Progenitor cell of endocrine pancreas (in vitro differentiated cells): Measurements from ENCODE around the gene SCAMP3. TPM values are rescaled to one million over a fixed set of nuclear protein-coding genes. Genes with fewer than 3 reads are reported as not detected.

Experiments used
- DNase-seq: peaks from one replicate; pipeline ENCODE4 v3.0.0; 2021; ENCODE audit warnings: low spot score; ENCODE audit not compliant: unreplicated experiment
- H3K27ac Mint-ChIP-seq: 2 replicates; pipeline ENCODE4 v1.8.0; 2021; ENCODE audit warnings: mild to moderate bottlenecking, moderate library complexity, mixed read lengths
- H3K27me3 Mint-ChIP-seq: 2 replicates; pipeline ENCODE4 v1.8.0; 2021; ENCODE audit warnings: mixed read lengths
- H3K36me3 Mint-ChIP-seq: 2 replicates; pipeline ENCODE4 v1.8.0; 2022; ENCODE audit warnings: mixed read lengths; ENCODE audit not compliant: insufficient read depth
- H3K4me1 Mint-ChIP-seq: 2 replicates; pipeline ENCODE4 v1.8.0; 2021; ENCODE audit warnings: low read depth, mixed read lengths
- H3K4me3 Mint-ChIP-seq: 2 replicates; pipeline ENCODE4 v1.8.0; 2021; ENCODE audit warnings: low read depth, mild to moderate bottlenecking, moderate library complexity, mixed read lengths
- H3K9me3 Mint-ChIP-seq: 2 replicates; pipeline ENCODE4 v1.8.0; 2021; ENCODE audit warnings: low read depth, mixed read lengths
- total RNA-seq: library from RNA; stranded (reverse); gene quantifications from 2 replicates; pipeline ENCODE4 v1.2.1, GENCODE V29; 2021
- TF ChIP-seq, protein P1 (sequence below): fragments of 200-600 bp; sonication (generic); IDR thresholded peaks from one replicate; pipeline ENCODE4 v1.5.0; 2021; ENCODE audit warnings: antibody characterized with exemption, mild to moderate bottlenecking; ENCODE audit not compliant: unreplicated experiment

SCAMP3 gene
- total RNA-seq, 1 donor from 2014 or later: 53.1 TPM

DNA sequence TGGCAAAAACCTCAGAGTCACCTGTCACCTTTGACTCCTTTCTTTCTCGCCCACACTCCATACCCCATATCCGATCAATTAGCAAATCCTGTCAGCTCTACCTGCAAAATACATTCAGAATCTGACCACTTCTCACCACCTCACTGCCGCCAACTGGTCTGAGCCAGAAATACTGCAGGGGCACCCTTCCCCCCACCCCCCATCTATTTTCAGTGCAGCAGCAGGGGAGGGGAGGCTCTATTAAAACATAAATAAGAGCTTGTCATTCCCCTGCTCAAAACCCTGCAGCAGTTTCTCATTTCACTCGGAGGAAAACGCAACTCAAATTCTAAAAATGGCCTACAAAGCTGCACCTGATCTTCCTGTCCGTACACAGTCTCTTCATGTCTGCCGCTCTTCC is 35.2 kb upstream of the SCAMP3 start:
- TF ChIP-seq, protein P1, sequence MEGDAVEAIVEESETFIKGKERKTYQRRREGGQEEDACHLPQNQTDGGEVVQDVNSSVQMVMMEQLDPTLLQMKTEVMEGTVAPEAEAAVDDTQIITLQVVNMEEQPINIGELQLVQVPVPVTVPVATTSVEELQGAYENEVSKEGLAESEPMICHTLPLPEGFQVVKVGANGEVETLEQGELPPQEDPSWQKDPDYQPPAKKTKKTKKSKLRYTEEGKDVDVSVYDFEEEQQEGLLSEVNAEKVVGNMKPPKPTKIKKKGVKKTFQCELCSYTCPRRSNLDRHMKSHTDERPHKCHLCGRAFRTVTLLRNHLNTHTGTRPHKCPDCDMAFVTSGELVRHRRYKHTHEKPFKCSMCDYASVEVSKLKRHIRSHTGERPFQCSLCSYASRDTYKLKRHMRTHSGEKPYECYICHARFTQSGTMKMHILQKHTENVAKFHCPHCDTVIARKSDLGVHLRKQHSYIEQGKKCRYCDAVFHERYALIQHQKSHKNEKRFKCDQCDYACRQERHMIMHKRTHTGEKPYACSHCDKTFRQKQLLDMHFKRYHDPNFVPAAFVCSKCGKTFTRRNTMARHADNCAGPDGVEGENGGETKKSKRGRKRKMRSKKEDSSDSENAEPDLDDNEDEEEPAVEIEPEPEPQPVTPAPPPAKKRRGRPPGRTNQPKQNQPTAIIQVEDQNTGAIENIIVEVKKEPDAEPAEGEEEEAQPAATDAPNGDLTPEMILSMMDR: no peak
- H3K27me3 Mint-ChIP-seq: peaks cover 27% of the 10 kb centered on the region
- no peak overlapping the region for H3K27ac Mint-ChIP-seq
- H3K4me3 Mint-ChIP-seq: no peak overlapping the region
- no peaks in the 10 kb centered on the region for H3K4me1 Mint-ChIP-seq
- DNase-seq: no peak
- no peaks in the 10 kb centered on the region for H3K36me3 Mint-ChIP-seq
- no peaks in the 10 kb centered on the region for H3K9me3 Mint-ChIP-seq

DNA sequence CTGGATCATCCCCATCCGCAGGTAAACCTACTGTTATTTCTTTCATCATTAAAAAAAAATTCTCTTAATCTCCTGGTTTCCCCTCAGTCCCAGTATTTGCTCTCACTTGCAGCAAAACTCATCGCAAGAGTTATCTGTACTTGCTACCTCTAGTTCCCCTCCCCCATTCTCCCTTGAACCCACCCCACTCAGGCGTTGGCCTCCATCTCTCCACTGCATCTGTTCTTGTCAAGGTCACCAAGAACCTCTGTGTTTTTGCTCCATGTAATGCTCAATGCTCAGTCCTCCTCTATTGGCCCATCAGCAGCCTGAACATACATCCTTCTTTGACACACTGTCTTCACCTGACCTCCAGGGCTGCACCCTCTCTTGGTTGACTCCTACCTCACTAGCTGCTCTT is 34.5 kb upstream of the SCAMP3 start:
- Mint-ChIP-seq H3K27ac (no peak overlapping the region), H3K9me3 (no peaks in the 10 kb centered on the region), H3K27me3 (peaks cover 27% of the 10 kb centered on the region), H3K36me3 (no peaks in the 10 kb centered on the region), H3K4me3 (no peak overlapping the region), H3K4me1 (no peaks in the 10 kb centered on the region)
- TF ChIP-seq, protein P1: no peak
- DNase-seq: no peak

DNA sequence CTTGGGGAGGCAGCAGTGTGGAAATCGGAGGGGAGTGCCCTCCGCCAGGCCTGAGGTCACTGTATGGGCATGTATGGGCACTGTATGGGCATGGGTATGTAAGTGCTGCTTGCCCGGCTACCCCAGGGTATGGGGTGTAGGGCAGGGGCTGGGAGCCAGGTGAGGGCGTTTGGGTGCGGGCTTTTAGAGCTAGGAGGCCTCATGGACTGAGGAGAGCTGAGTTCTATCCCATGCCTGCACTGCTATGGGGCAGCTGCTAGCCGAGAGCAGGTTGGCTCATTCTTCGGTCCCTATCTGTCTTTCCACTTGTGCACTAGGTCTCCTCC is 33.7 kb upstream of the SCAMP3 start:
- H3K36me3 Mint-ChIP-seq: no peaks in the 10 kb centered on the region
- no peaks in the 10 kb centered on the region for H3K4me1 Mint-ChIP-seq
- H3K27ac Mint-ChIP-seq: no peak overlapping the region
- H3K4me3 Mint-ChIP-seq: no peak overlapping the region
- H3K27me3 Mint-ChIP-seq: peaks cover 27% of the 10 kb centered on the region
- no peak for DNase-seq
- TF ChIP-seq, protein P1: no peak
- H3K9me3 Mint-ChIP-seq: no peaks in the 10 kb centered on the region

DNA sequence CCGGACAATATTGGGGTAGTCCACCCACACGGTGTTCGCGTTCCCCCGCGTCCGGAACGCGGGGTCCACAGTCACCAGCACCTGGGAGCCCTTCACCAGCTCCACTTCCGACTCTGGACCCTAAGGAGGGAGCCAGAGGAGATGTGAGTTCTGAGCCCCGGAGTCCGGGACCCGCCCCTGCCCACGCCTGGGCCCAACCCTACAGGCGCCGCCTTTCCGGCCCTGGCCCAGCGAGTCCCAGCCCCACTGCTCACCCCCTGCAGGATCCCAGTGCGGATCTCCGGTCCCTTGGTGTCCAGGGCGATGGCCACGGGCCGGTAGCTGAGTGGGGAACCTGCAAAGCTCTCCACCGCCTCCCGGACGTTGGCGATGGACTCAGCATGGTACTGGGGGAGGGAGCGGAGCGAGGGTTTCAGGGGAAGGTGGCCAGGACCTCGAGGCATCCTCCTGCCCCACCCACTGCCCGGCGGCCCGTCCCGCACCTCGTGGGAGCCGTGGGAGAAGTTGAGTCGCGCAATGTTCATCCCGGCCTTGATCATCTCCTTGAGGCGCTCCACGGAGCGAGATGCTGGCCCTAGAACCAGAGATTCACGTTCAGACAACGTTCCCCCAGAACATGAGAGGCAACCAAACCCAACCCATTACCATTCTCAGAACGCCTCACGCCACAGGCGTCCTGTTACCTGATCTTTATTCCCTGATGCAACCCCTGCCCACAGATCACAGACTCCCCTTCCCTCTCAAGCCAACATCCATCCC is 33.2 kb upstream of the SCAMP3 start:
- no peak for DNase-seq
- H3K27ac Mint-ChIP-seq: no peak overlapping the region

DNA sequence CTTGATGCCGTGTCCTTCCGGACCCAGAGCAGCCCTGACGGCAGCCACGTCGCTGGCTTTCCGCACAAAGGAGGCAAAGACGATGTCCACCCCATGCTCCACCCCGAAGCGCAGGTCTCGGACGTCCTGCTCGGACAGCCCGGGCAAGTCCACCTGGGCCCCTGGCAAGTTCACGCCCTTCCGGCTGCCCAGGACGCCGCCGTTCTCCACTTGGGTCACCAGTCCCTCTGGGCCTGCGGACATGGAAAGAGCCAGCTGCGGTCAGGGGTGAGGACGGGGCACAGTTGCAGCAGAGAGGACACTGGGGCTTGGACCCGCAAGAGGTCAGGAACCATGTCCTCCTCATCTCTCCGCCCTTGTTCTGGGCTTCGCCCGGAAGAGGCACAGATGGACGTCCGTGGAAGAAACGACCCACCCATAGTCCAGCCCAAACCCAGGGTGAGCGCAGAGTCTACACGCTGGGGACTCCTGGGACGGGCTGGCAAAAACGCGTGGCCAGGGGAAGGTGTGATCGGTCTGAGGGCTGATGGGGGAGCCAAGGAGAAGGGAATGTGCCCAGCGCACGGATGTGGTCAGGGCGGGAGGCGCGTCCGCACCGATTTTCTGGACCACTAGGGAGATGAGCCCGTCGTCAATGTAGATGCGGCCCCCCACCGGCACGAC is 32.5 kb upstream of the SCAMP3 start:
- Mint-ChIP-seq H3K27ac (no peak overlapping the region), H3K27me3 (peaks cover 27% of the 10 kb centered on the region), H3K4me1 (no peaks in the 10 kb centered on the region), H3K36me3 (no peaks in the 10 kb centered on the region), H3K9me3 (no peaks in the 10 kb centered on the region), H3K4me3 (no peak overlapping the region)
- no peak for DNase-seq
- TF ChIP-seq, protein P1: no peak

More for the DNA sequence above, 33.2 kb upstream of the SCAMP3 start:
- no peak overlapping the region for H3K4me3 Mint-ChIP-seq
- H3K36me3 Mint-ChIP-seq: no peaks in the 10 kb centered on the region
- TF ChIP-seq, protein P1: no peak
- peaks cover 27% of the 10 kb centered on the region for H3K27me3 Mint-ChIP-seq
- no peaks in the 10 kb centered on the region for H3K9me3 Mint-ChIP-seq
- H3K4me1 Mint-ChIP-seq: no peaks in the 10 kb centered on the region
